WTC11 (cell line): ENCODE data around the gene PRPSAP1. TPM values are rescaled to one million over a fixed set of nuclear protein-coding genes. Genes with fewer than 3 reads are reported as not detected.
A peak's percentile ranks its signal among the peaks of the same experiment; 100 is the strongest.

ENCODE experiments used
- ATAC-seq: fragments of 200-7000 bp; cut with Tn5 transposase; 2 replicates; pipeline ENCODE4 v1.10.0; 2021; ENCODE audit warnings: mild to moderate bottlenecking, moderate library complexity
- CTCF ChIA-PET: fragments of 300-600 bp; sonication (Branson Sonifier 250); formaldehyde crosslinking; loops from one replicate; lab custom pipeline; 2021; ENCODE audit warnings: antibody characterized with exemption; lab: Charles Lee
- POLR2A ChIA-PET: fragments of 350-600 bp; sonication (Branson Sonifier 250); formaldehyde crosslinking; loops from one replicate; lab custom pipeline; 2021; ENCODE audit warnings: antibody characterized with exemption; lab: Charles Lee
- DNase-seq: peaks from one replicate; pipeline ENCODE4 v3.0.0; 2021; ENCODE audit warnings: low spot score
- H3K27ac Mint-ChIP-seq: 2 replicates; pipeline ENCODE4 v1.8.0; 2021; ENCODE audit warnings: mixed read lengths
- H3K27me3 Mint-ChIP-seq: 2 replicates; pipeline ENCODE4 v1.8.0; 2021; ENCODE audit warnings: low read depth, mild to moderate bottlenecking, moderate library complexity, mixed read lengths
- H3K36me3 Mint-ChIP-seq: 2 replicates; pipeline ENCODE4 v1.8.0; 2021; ENCODE audit warnings: mixed read lengths
- H3K4me1 Mint-ChIP-seq: 2 replicates; pipeline ENCODE4 v1.8.0; 2022; ENCODE audit warnings: mixed read lengths
- H3K4me3 Mint-ChIP-seq: 2 replicates; pipeline ENCODE4 v1.8.0; 2021; ENCODE audit warnings: mild to moderate bottlenecking, moderate library complexity, mixed read lengths
- H3K9me3 Mint-ChIP-seq: 2 replicates; pipeline ENCODE4 v1.8.0; 2021; ENCODE audit warnings: mixed read lengths
- ATF1 ChIP-seq: sonication (generic); formaldehyde crosslinking; IDR thresholded peaks from 2 replicates; pipeline ENCODE4 v1.8.1; 2023; ENCODE audit warnings: mild to moderate bottlenecking, moderate library complexity, missing genetic modification reagents
- CREB1 ChIP-seq: sonication (generic); formaldehyde crosslinking; IDR thresholded peaks from 2 replicates; pipeline ENCODE4 v1.8.0; 2023; ENCODE audit warnings: mild to moderate bottlenecking, missing genetic modification reagents
- ESRRA ChIP-seq: sonication (generic); formaldehyde crosslinking; IDR thresholded peaks from 2 replicates; pipeline ENCODE4 v1.8.1; 2022; ENCODE audit warnings: mild to moderate bottlenecking, missing genetic modification reagents, borderline replicate concordance
- FOXP1 ChIP-seq: sonication (generic); formaldehyde crosslinking; IDR thresholded peaks from 2 replicates; pipeline ENCODE4 v1.8.0; 2022; ENCODE audit warnings: missing genetic modification reagents, mild to moderate bottlenecking, moderate library complexity, borderline replicate concordance
- NFE2L1 ChIP-seq: sonication (generic); formaldehyde crosslinking; IDR thresholded peaks from 2 replicates; pipeline ENCODE4 v1.8.1; 2023; ENCODE audit warnings: missing genetic modification reagents
- OVOL2 ChIP-seq: fragments of 250-450 bp; sonication (Bioruptor Pico); IDR thresholded peaks from 2 replicates; pipeline ENCODE4 v1.9.0; 2021; ENCODE audit warnings: mild to moderate bottlenecking, borderline replicate concordance
- SMAD3 ChIP-seq: sonication (generic); formaldehyde crosslinking; IDR thresholded peaks from 2 replicates; pipeline ENCODE4 v1.8.0; 2022; ENCODE audit warnings: missing genetic modification reagents, mild to moderate bottlenecking, borderline replicate concordance
- SOX15 ChIP-seq: fragments of 250-450 bp; sonication (Bioruptor Pico); IDR thresholded peaks from 2 replicates; pipeline ENCODE4 v1.9.0; 2021; ENCODE audit warnings: mild to moderate bottlenecking
- TCF7 ChIP-seq: sonication (generic); formaldehyde crosslinking; IDR thresholded peaks from 2 replicates; pipeline ENCODE4 v1.8.0; 2022; ENCODE audit warnings: mild to moderate bottlenecking, low read depth, missing genetic modification reagents, moderate library complexity
- ZNF121 ChIP-seq: sonication (generic); formaldehyde crosslinking; IDR thresholded peaks from 2 replicates; pipeline ENCODE4 v1.8.0; 2023; ENCODE audit warnings: missing genetic modification reagents
- ZNF232 ChIP-seq: sonication (generic); formaldehyde crosslinking; IDR thresholded peaks from 2 replicates; pipeline ENCODE4 v1.8.0; 2022; ENCODE audit warnings: mild to moderate bottlenecking, missing genetic modification reagents
- total RNA-seq: library from RNA; stranded (reverse); gene quantifications from 3 replicates; pipeline ENCODE4 v1.2.3, GENCODE V29; 2021
- TF ChIP-seq, protein P1 (sequence below): sonication (generic); formaldehyde crosslinking; conservative IDR thresholded peaks from 2 replicates; pipeline ENCODE4 v1.8.1; 2022; ENCODE audit warnings: mild to moderate bottlenecking, missing genetic modification reagents
- TF ChIP-seq, protein P2 (sequence below): sonication (generic); formaldehyde crosslinking; IDR thresholded peaks from 2 replicates; pipeline ENCODE4 v1.8.1; 2022; ENCODE audit warnings: mild to moderate bottlenecking, missing genetic modification reagents, moderate library complexity, borderline replicate concordance
- TF ChIP-seq, protein P3 (sequence below): fragments of 250-450 bp; sonication (Bioruptor Pico); IDR thresholded peaks from 2 replicates; pipeline ENCODE4 v2.1.2; 2022; ENCODE audit warnings: mild to moderate bottlenecking, moderate library complexity
- TF ChIP-seq, protein P4 (sequence below): sonication (generic); formaldehyde crosslinking; IDR thresholded peaks from 2 replicates; pipeline ENCODE4 v1.8.0; 2022; ENCODE audit warnings: mild to moderate bottlenecking, missing genetic modification reagents
- TF ChIP-seq, protein P5 (sequence below): sonication (generic); formaldehyde crosslinking; IDR thresholded peaks from 2 replicates; pipeline ENCODE4 v1.8.1; 2022; ENCODE audit warnings: low read depth, mild to moderate bottlenecking, moderate library complexity, missing genetic modification reagents, borderline replicate concordance
- TF ChIP-seq, protein P6 (sequence below): sonication (generic); formaldehyde crosslinking; IDR thresholded peaks from 2 replicates; pipeline ENCODE4 v1.8.0; 2022; ENCODE audit warnings: mild to moderate bottlenecking, missing genetic modification reagents
- TF ChIP-seq, protein P7 (sequence below): sonication (generic); formaldehyde crosslinking; IDR thresholded peaks from 2 replicates; pipeline ENCODE4 v1.8.1; 2022; ENCODE audit warnings: low read depth, missing genetic modification reagents, borderline replicate concordance
- TF ChIP-seq, protein P8 (sequence below): sonication (generic); formaldehyde crosslinking; IDR thresholded peaks from 2 replicates; pipeline ENCODE4 v1.8.1; 2023; ENCODE audit warnings: mild to moderate bottlenecking, missing genetic modification reagents
- TF ChIP-seq, protein P9 (sequence below): sonication (generic); formaldehyde crosslinking; IDR thresholded peaks from 2 replicates; pipeline ENCODE4 v1.8.1; 2023; ENCODE audit warnings: mild to moderate bottlenecking, missing genetic modification reagents
- TF ChIP-seq, protein P10 (sequence below): fragments of 250-450 bp; sonication (Bioruptor Pico); IDR thresholded peaks from 2 replicates; pipeline ENCODE4 v1.9.0; 2021; ENCODE audit warnings: moderate library complexity, mild to moderate bottlenecking, inconsistent platforms, borderline replicate concordance

The PRPSAP1 gene
- total RNA-seq, 1 experiment from 2014 or later: 56.5 TPM

DNA sequence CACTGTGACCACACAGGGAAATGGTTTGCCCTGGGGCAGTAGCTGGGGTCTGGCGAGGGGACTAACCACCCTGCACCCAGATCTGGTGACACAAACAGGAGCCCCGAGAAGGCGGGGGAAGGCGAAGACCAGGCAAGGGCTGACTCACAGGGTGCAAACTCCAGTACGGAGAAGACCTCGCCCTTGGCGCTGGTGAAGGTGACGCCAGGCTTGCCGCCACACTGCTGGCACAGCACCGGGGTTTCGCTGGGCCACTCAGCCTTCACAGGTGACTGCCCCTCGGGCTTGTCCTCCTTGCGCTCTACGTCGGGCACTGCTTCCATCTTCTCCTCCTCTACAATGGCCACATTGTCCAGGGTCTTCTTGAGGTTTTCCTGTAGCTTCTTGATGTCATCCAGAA is 42.3 kb upstream of the PRPSAP1 start:
- no peak for DNase-seq
- ChIA-PET POLR2A (no interaction called here), CTCF (interaction anchor here (3.3 to 4.9 kb wide), 4 partner anchors 11 to 63 kb away, joined by 36 to 135 read pairs (median 58); partner anchors contain the start of gene SPHK1)
- no peak for ATAC-seq
- H3K4me3 Mint-ChIP-seq: no peak overlapping the region
- no peaks in the 10 kb centered on the region for H3K9me3 Mint-ChIP-seq
- peaks cover 47% of the 10 kb centered on the region for H3K36me3 Mint-ChIP-seq
- H3K27ac Mint-ChIP-seq: no peak overlapping the region
- no peaks in the 10 kb centered on the region for H3K4me1 Mint-ChIP-seq
- H3K27me3 Mint-ChIP-seq: no peaks in the 10 kb centered on the region
- TF ChIP-seq FOXP1 (no peak), CREB1 (CRISPR knock-in tag) (no peak)
- TF ChIP-seq, protein P1, sequence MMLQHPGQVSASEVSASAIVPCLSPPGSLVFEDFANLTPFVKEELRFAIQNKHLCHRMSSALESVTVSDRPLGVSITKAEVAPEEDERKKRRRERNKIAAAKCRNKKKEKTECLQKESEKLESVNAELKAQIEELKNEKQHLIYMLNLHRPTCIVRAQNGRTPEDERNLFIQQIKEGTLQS: no peak
- TF ChIP-seq, protein P2, sequence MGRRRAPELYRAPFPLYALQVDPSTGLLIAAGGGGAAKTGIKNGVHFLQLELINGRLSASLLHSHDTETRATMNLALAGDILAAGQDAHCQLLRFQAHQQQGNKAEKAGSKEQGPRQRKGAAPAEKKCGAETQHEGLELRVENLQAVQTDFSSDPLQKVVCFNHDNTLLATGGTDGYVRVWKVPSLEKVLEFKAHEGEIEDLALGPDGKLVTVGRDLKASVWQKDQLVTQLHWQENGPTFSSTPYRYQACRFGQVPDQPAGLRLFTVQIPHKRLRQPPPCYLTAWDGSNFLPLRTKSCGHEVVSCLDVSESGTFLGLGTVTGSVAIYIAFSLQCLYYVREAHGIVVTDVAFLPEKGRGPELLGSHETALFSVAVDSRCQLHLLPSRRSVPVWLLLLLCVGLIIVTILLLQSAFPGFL (CRISPR knock-in tag): no peak

DNA sequence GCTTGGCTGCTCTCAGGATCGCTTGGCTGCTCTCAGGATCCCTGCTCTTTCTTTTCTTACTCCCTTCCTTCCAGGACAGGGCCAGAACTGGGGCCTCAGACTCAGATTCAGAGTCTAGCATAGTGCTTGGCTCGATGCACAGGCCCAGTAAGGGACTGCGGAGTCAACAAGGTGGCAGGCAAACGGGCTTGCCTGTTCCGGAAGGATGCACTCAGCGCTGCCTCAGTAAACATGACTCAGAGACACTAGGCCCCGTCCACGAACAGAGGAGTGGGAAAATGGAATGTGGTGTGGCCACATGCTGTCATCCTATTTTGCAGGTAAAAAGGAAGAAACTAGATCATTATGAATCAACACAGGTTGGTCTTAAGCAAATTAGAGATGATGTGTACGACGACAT is 40.5 kb upstream of the PRPSAP1 start:
- H3K27me3 Mint-ChIP-seq: no peaks in the 10 kb centered on the region
- TF ChIP-seq SOX15 (CRISPR knock-in tag): no peak
- TF ChIP-seq ESRRA (CRISPR knock-in tag): no peak
- TF ChIP-seq, protein P3, sequence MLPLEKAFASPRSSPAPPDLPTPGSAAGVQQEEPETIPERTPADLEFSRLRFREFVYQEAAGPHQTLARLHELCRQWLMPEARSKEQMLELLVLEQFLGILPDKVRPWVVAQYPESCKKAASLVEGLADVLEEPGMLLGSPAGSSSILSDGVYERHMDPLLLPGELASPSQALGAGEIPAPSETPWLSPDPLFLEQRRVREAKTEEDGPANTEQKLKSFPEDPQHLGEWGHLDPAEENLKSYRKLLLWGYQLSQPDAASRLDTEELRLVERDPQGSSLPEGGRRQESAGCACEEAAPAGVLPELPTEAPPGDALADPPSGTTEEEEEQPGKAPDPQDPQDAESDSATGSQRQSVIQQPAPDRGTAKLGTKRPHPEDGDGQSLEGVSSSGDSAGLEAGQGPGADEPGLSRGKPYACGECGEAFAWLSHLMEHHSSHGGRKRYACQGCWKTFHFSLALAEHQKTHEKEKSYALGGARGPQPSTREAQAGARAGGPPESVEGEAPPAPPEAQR (CRISPR knock-in tag): no peak
- TF ChIP-seq OVOL2: no peak
- TF ChIP-seq, protein P4, sequence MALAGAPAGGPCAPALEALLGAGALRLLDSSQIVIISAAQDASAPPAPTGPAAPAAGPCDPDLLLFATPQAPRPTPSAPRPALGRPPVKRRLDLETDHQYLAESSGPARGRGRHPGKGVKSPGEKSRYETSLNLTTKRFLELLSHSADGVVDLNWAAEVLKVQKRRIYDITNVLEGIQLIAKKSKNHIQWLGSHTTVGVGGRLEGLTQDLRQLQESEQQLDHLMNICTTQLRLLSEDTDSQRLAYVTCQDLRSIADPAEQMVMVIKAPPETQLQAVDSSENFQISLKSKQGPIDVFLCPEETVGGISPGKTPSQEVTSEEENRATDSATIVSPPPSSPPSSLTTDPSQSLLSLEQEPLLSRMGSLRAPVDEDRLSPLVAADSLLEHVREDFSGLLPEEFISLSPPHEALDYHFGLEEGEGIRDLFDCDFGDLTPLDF: no peak
- TF ChIP-seq, protein P5, sequence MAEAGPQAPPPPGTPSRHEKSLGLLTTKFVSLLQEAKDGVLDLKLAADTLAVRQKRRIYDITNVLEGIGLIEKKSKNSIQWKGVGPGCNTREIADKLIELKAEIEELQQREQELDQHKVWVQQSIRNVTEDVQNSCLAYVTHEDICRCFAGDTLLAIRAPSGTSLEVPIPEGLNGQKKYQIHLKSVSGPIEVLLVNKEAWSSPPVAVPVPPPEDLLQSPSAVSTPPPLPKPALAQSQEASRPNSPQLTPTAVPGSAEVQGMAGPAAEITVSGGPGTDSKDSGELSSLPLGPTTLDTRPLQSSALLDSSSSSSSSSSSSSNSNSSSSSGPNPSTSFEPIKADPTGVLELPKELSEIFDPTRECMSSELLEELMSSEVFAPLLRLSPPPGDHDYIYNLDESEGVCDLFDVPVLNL (CRISPR knock-in tag): no peak
- TF ChIP-seq TCF7: no peak
- TF ChIP-seq, protein P6, sequence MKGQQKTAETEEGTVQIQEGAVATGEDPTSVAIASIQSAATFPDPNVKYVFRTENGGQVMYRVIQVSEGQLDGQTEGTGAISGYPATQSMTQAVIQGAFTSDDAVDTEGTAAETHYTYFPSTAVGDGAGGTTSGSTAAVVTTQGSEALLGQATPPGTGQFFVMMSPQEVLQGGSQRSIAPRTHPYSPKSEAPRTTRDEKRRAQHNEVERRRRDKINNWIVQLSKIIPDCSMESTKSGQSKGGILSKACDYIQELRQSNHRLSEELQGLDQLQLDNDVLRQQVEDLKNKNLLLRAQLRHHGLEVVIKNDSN (CRISPR knock-in tag): no peak
- TF ChIP-seq, protein P7, sequence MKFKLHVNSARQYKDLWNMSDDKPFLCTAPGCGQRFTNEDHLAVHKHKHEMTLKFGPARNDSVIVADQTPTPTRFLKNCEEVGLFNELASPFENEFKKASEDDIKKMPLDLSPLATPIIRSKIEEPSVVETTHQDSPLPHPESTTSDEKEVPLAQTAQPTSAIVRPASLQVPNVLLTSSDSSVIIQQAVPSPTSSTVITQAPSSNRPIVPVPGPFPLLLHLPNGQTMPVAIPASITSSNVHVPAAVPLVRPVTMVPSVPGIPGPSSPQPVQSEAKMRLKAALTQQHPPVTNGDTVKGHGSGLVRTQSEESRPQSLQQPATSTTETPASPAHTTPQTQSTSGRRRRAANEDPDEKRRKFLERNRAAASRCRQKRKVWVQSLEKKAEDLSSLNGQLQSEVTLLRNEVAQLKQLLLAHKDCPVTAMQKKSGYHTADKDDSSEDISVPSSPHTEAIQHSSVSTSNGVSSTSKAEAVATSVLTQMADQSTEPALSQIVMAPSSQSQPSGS (CRISPR knock-in tag): no peak
- no peak for TF ChIP-seq SMAD3
- TF ChIP-seq, protein P1: no peak
- TF ChIP-seq, protein P8, sequence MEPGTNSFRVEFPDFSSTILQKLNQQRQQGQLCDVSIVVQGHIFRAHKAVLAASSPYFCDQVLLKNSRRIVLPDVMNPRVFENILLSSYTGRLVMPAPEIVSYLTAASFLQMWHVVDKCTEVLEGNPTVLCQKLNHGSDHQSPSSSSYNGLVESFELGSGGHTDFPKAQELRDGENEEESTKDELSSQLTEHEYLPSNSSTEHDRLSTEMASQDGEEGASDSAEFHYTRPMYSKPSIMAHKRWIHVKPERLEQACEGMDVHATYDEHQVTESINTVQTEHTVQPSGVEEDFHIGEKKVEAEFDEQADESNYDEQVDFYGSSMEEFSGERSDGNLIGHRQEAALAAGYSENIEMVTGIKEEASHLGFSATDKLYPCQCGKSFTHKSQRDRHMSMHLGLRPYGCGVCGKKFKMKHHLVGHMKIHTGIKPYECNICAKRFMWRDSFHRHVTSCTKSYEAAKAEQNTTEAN (CRISPR knock-in tag): no peak
- TF ChIP-seq, protein P9, sequence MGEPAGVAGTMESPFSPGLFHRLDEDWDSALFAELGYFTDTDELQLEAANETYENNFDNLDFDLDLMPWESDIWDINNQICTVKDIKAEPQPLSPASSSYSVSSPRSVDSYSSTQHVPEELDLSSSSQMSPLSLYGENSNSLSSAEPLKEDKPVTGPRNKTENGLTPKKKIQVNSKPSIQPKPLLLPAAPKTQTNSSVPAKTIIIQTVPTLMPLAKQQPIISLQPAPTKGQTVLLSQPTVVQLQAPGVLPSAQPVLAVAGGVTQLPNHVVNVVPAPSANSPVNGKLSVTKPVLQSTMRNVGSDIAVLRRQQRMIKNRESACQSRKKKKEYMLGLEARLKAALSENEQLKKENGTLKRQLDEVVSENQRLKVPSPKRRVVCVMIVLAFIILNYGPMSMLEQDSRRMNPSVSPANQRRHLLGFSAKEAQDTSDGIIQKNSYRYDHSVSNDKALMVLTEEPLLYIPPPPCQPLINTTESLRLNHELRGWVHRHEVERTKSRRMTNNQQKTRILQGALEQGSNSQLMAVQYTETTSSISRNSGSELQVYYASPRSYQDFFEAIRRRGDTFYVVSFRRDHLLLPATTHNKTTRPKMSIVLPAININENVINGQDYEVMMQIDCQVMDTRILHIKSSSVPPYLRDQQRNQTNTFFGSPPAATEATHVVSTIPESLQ (CRISPR knock-in tag): no peak
- no peak for TF ChIP-seq ATF1 (CRISPR knock-in tag)
- TF ChIP-seq, protein P10, sequence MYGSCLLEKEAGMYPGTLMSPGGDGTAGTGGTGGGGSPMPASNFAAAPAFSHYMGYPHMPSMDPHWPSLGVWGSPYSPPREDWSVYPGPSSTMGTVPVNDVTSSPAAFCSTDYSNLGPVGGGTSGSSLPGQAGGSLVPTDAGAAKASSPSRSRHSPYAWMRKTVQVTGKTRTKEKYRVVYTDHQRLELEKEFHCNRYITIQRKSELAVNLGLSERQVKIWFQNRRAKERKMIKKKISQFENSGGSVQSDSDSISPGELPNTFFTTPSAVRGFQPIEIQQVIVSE (CRISPR knock-in tag): no peak
- TF ChIP-seq NFE2L1 (CRISPR knock-in tag): no peak
- TF ChIP-seq ZNF232 (CRISPR knock-in tag): no peak
- no peak for TF ChIP-seq ZNF121 (CRISPR knock-in tag)
- TF ChIP-seq, all 79 proteins: peak for 0
- Mint-ChIP-seq H3K27ac (peak overlapping the region; percentile 95), H3K4me3 (no peak overlapping the region), H3K9me3 (no peaks in the 10 kb centered on the region), H3K4me1 (peaks cover 16% of the 10 kb centered on the region), H3K36me3 (peaks cover 39% of the 10 kb centered on the region)
- CTCF ChIA-PET: no interaction called here
- ATAC-seq: no peak
- POLR2A ChIA-PET: no interaction called here
- no peak for DNase-seq
